ENCODE results near the gene SPINDOC.
"Not testable (repeated sequence)": the region's sequence is repeated elsewhere in the genome, so short reads cannot be mapped to it uniquely, and the experiment has no call there.

Gene SPINDOC

GRCh38 chr11:63791495-63792167 is 21.6 kb upstream of the SPINDOC start:
- no peak for DNase-seq (ENCODE audit: low read depth)

- no peak for DNase-seq (ENCODE audit: low read depth)
Observed at GRCh38 chr11:63793161-63793560, 20.1 kb upstream of the SPINDOC start.

- no peak for DNase-seq (ENCODE audit: low read depth)
Observed at GRCh38 chr11:63795066-63795465, 18.2 kb upstream of the SPINDOC start.

- DNase-seq (ENCODE audit: low read depth): no peak
Observed at GRCh38 chr11:63800921-63801320, 12.3 kb upstream of the SPINDOC start.

- DNase-seq (ENCODE audit: low read depth): no peak
Observed at GRCh38 chr11:63802637-63803414, 10.4 kb upstream of the SPINDOC start.

- DNase-seq (ENCODE audit: low read depth): no peak
Observed at GRCh38 chr11:63804259-63804658, 9.0 kb upstream of the SPINDOC start.

GRCh38 chr11:63805844-63806415 is 7.3 kb upstream of the SPINDOC start:
- DNase-seq (ENCODE audit: low read depth): no peak

- DNase-seq (ENCODE audit: low read depth): not testable (repeated sequence)
Observed at GRCh38 chr11:63810383-63810782, 2.9 kb upstream of the SPINDOC start.

GRCh38 chr11:63811522-63811921 is 1.7 kb upstream of the SPINDOC start:
- DNase-seq (ENCODE audit: low read depth): no peak

GRCh38 chr11:63813563-63814382 is 517 bp downstream of the SPINDOC start:
- DNase-seq (ENCODE audit: low read depth): peak; percentile 33

GRCh38 chr11:63814383-63814736 is 1.1 kb downstream of the SPINDOC start:
- DNase-seq (ENCODE audit: low read depth): no peak

- no peak for DNase-seq (ENCODE audit: low read depth)
Observed at GRCh38 chr11:63816166-63816565, 2.9 kb downstream of the SPINDOC start.

- no peak for DNase-seq (ENCODE audit: low read depth)
Observed at GRCh38 chr11:63816732-63817131, 3.5 kb downstream of the SPINDOC start.

- no peak for DNase-seq (ENCODE audit: low read depth)
Observed at GRCh38 chr11:63817758-63818498, 4.7 kb downstream of the SPINDOC start.

- no peak for DNase-seq (ENCODE audit: low read depth)
Observed at GRCh38 chr11:63818609-63819008, 5.4 kb downstream of the SPINDOC start.

GRCh38 chr11:63821411-63821810 is 8.2 kb downstream of the SPINDOC start:
- no peak for DNase-seq (ENCODE audit: low read depth)

GRCh38 chr11:63826471-63827190 is 13.4 kb downstream of the SPINDOC start:
- no peak for DNase-seq (ENCODE audit: low read depth)

- DNase-seq (ENCODE audit: low read depth): no peak
Observed at GRCh38 chr11:63829823-63830489, 16.7 kb downstream of the SPINDOC start.

- DNase-seq (ENCODE audit: low read depth): no peak
Observed at GRCh38 chr11:63831326-63831725, 18.1 kb downstream of the SPINDOC start.

- DNase-seq (ENCODE audit: low read depth): no peak
Observed at GRCh38 chr11:63832336-63832735, 19.1 kb downstream of the SPINDOC start.

GRCh38 chr11:63833048-63833447 is 19.8 kb downstream of the SPINDOC start:
- DNase-seq (ENCODE audit: low read depth): no peak

All from activated T-cell treated with anti-CD3 and anti-CD28 coated beads for 48 hours (primary cell).